Karpas-422 (cell line): ENCODE measurements around the gene CAPZB. TPM values are rescaled to one million over a fixed set of nuclear protein-coding genes. Genes with fewer than 3 reads are reported as not detected.

Experiments
- DNase-seq: peaks from one replicate; pipeline ENCODE4 v3.0.0-alpha.2; 2015
- H2AFZ ChIP-seq: fragments of 200-600 bp; sonication (generic); 2 replicates; pipeline ENCODE4 v1.6.1; 2014; ENCODE audit warnings: antibody characterized with exemption, low read length, mixed read lengths
- H3K27ac ChIP-seq: fragments of 200-600 bp; sonication (generic); 2 replicates; pipeline ENCODE4 v1.5.1; 2014; ENCODE audit warnings: mild to moderate bottlenecking, low read length, moderate library complexity
- H3K27me3 ChIP-seq: fragments of 200-600 bp; sonication (generic); 2 replicates; pipeline ENCODE4 v1.6.1; 2014; ENCODE audit warnings: low read length, mixed read lengths
- H3K36me3 ChIP-seq: fragments of 200-600 bp; sonication (generic); 2 replicates; pipeline ENCODE4 v1.6.1; 2014; ENCODE audit warnings: low read length, mixed read lengths; ENCODE audit not compliant: insufficient read depth
- H3K4me1 ChIP-seq: fragments of 200-600 bp; sonication (generic); 2 replicates; pipeline ENCODE4 v1.6.1; 2014; ENCODE audit warnings: mild to moderate bottlenecking, low read length, mixed read lengths
- H3K4me2 ChIP-seq: fragments of 200-600 bp; sonication (generic); 2 replicates; pipeline ENCODE4 v1.6.1; 2014; ENCODE audit warnings: low read length, low read depth, mild to moderate bottlenecking; ENCODE audit not compliant: poor library complexity, severe bottlenecking
- H3K4me3 ChIP-seq: fragments of 200-600 bp; sonication (generic); 2 replicates; pipeline ENCODE4 v1.5.1; 2014; ENCODE audit warnings: mild to moderate bottlenecking, antibody characterized with exemption, low read length, mixed read lengths
- H3K79me2 ChIP-seq: fragments of 200-600 bp; sonication (generic); 2 replicates; pipeline ENCODE4 v1.6.1; 2014; ENCODE audit warnings: mild to moderate bottlenecking, low read length, mixed read lengths
- H3K9ac ChIP-seq: fragments of 200-600 bp; sonication (generic); 2 replicates; pipeline ENCODE4 v1.6.0; 2014; ENCODE audit warnings: low read length
- H3K9me2 ChIP-seq: fragments of 200-600 bp; sonication (generic), shearing (Covaris generic); replicated peaks from 2 replicates; pipeline ENCODE4 v1.6.0; 2014; ENCODE audit warnings: mild to moderate bottlenecking, low read length, moderate library complexity; ENCODE audit not compliant: insufficient read depth
- H3K9me3 ChIP-seq: fragments of 300-700, 200-600 bp; sonication (generic); 2 replicates; pipeline ENCODE4 v1.6.1; 2014; ENCODE audit warnings: low read length, mixed read lengths
- H4K20me1 ChIP-seq: fragments of 200-600 bp; sonication (generic); 2 replicates; pipeline ENCODE4 v1.6.1; 2014; ENCODE audit warnings: mild to moderate bottlenecking, antibody characterized with exemption, low read length, low read depth; ENCODE audit not compliant: insufficient read depth
- total RNA-seq: library from RNA; depleted of rRNA; stranded (reverse); fragments of >200 nt; shearing (Covaris generic); gene quantifications from 2 replicates; pipeline ENCODE4 v1.2.3, GENCODE V29; 2014; ENCODE audit warnings: low replicate concordance

The CAPZB gene
- total RNA-seq, 1 experiment from 2014 or later: 55.5 TPM

DNA sequence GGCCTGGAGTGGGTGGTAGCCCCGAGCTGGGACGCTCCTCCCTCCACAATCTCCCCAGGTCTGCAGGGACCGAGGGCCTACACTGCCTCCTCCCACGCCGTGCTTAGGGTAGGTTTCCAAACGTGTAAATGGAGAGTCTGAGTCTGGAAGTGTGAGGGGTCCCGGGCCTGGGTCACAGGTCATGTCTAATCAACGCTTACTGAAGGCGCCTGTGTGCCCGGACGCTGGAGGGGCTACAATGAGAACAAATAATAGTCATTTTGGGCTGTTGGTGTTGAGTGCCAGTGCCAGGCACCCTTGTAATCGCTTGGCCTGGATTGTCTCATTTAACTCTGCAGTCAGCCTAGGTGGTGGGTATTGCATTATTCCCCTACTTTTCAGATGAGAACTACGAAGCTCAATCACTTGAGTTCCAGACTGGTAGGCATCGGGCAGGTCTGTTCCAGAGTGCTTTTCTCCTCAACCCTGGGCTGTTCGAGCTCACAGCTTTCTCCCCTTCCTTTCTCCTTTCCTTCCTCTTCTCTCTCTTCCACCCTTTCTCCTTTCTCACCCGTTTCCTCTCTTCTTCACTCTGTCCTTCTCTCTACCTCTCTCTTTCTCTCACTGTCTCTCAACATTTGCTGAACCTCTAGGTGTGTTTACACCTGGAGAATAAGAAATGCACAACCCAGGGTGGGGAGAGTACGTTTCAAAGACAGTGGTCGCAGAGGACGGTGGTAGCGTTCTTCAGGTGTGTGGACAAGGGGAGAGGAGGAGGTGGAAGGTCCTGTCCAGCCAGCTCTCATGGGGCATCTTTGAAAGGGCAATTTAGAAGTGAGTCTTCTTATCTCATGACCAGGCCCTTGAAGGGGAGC lies 172.3 kb downstream of the CAPZB start:
- no peaks in the 10 kb centered on the region for H3K9me2 ChIP-seq
- H4K20me1 ChIP-seq: peaks cover 8% of the 10 kb centered on the region
- no peaks in the 10 kb centered on the region for H3K27me3 ChIP-seq
- H3K27ac ChIP-seq: peak overlapping the region; percentile 76
- H3K36me3 ChIP-seq: peaks cover 10% of the 10 kb centered on the region
- H3K9ac ChIP-seq: peak overlapping the region; percentile 86
- H3K9me3 ChIP-seq: no peaks in the 10 kb centered on the region
- peaks cover 51% of the 10 kb centered on the region for H3K4me1 ChIP-seq
- H3K79me2 ChIP-seq: peaks cover 39% of the 10 kb centered on the region
- H2AFZ ChIP-seq: peak overlapping the region; percentile 49
- peak; percentile 68 for DNase-seq
- H3K4me2 ChIP-seq: peak overlapping the region; percentile 90
- H3K4me3 ChIP-seq: peak overlapping the region; percentile 79

DNA sequence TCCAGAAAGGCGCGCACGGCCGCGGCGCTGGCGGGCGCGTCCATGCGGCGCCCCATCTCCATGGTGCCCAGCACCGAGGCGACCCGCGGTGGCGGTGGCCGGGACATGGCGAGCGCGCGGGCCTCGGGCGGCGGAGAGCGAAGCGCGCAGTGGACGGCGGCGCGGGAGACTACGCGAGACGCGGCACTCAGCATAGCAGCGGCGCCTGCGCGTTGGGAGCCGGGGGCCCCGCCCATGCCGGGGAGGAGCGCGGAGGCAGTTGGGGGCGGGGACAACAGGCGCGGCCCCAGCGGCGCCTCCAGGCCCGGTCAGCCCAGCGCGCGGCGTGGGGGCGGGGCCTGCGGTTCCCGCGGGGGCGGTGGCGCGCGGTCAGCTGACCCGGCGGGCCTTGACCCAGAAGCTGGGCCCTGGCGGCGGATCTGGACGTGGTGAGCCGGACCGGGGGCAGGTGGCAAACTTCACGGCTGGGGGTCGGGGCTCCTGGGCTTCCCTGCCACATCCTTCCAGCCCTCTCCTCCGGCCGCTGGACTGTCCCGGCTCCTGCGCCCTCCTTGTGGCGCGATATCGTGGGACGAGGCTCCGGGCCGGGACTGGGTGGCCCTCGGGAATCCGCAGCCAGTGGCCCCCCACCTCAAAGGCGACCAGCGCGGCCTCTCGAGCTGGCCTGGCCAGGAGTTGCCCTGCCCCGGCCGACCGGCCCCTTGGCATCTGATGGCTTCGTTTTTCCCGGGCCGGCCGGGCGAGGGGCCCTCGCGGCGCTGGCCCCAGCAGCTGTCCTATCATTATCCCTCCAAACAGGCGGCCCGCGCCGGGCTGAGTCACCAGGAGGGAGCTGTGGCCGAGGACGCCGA lies 173.2 kb downstream of the CAPZB start, which contains the start of the genes AKR7A2 and SLC66A1:
AKR7A2 (minus strand) TSS at position 214 of the 851 bp plus-strand sequence; CDS start at position 194, 20 bp downstream.
SLC66A1 (plus strand) TSS at position 396 of the 851 bp plus-strand sequence. CDS start 5,352 bp downstream, outside the sequence.
- Histone ChIP-seq H3K4me3 (peak within 1 kb of the TSS; percentile 79), H3K36me3 (peaks cover 15% of the 10 kb centered on the region), H3K27me3 (no peaks in the 10 kb centered on the region), H3K9ac (peak within 1 kb of the TSS; percentile 99), H3K4me1 (peaks cover 51% of the 10 kb centered on the region), H2AFZ (peak within 1 kb of the TSS; percentile 74), H3K9me2 (no peaks in the 10 kb centered on the region), H3K4me2 (peak within 1 kb of the TSS; percentile 90), H3K27ac (peak within 1 kb of the TSS; percentile 76), H4K20me1 (peaks cover 8% of the 10 kb centered on the region), H3K9me3 (no peaks in the 10 kb centered on the region), H3K79me2 (peaks cover 39% of the 10 kb centered on the region)
- peak; percentile 97 for DNase-seq

DNA sequence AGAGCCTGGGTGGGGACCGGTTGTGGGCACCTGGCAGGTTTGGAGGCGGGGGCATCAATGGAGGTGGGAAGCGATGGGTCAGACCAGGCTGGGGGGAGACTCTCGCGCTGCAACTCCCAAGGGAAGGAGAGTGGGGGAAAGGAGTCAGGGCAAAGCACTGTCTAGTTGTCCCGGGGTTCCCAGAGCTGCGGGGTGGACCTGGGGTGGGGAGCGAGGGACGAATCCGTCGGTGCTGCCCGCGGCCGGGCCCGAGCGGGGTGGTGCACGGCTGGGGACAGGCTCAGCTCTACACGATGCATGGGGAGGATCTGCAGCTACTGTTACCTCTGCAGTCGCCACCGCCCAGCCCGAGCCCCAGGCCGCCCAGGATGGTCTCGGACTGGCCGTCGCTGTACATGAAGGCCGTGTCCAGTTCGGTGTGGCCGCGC lies 173.8 kb downstream of the CAPZB start:
- Histone ChIP-seq H3K4me3 (peak overlapping the region; percentile 79), H3K27ac (peak overlapping the region; percentile 60), H3K9ac (peak overlapping the region; percentile 99), H3K9me2 (no peaks in the 10 kb centered on the region), H3K9me3 (no peaks in the 10 kb centered on the region), H3K4me2 (peak overlapping the region; percentile 90), H3K4me1 (peaks cover 49% of the 10 kb centered on the region), H3K27me3 (no peaks in the 10 kb centered on the region), H3K79me2 (peaks cover 39% of the 10 kb centered on the region), H3K36me3 (peaks cover 20% of the 10 kb centered on the region), H2AFZ (peak overlapping the region; percentile 74; the same call in 1 of the 2 replicates), H4K20me1 (peaks cover 8% of the 10 kb centered on the region)
- peak; percentile 84 for DNase-seq

DNA sequence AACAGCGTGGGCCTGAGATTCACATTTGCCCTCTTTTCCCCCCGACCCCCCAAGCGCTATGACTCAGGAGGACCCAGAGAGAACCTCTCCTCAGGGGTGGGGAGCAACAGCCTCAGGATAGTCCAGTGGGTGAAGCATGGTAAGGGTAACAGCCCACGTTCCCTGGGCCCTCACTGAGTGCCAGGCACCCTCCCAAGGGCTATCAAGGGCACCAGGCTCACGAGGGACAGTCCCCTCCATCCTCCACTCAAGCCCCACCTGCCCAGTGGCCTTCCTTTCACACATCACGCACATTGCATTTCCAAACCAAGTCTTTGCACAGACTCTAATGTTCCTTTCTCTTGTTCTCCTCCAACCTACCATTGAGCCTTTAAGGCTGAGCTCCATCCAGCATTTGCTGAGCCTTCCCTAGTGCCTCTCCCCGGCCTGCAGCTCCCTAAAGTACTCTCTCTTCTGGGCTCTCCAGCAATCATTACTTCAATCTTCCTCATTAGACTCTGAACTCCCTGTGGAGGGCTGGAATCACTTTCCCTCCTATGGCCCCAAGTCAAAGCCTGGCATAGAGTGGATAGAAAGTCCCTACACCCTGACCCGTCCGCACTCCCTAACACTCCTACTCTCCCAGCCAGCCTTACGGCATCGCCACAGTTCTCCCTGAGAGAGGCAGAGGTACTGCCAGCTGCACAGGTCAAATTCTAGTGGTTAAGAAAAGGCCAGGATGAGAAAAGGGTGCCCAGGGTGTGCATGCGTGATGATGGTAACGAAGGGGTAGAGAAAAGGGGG lies 174.4 kb downstream of the CAPZB start:
- peaks cover 43% of the 10 kb centered on the region for H3K4me1 ChIP-seq
- H3K4me2 ChIP-seq: peak overlapping the region; percentile 90
- H3K9me3 ChIP-seq: no peaks in the 10 kb centered on the region
- H2AFZ ChIP-seq: no peak overlapping the region
- H3K27ac ChIP-seq: peak overlapping the region; percentile 23; the same call in 1 of the 2 replicates
- no peaks in the 10 kb centered on the region for H3K27me3 ChIP-seq
- H3K9ac ChIP-seq: peak overlapping the region; percentile 99
- peak overlapping the region; percentile 79 for H3K4me3 ChIP-seq
- no peaks in the 10 kb centered on the region for H3K9me2 ChIP-seq
- peaks cover 39% of the 10 kb centered on the region for H3K79me2 ChIP-seq
- DNase-seq: peak; percentile 47
- H4K20me1 ChIP-seq: peaks cover 8% of the 10 kb centered on the region
- H3K36me3 ChIP-seq: peaks cover 26% of the 10 kb centered on the region

DNA sequence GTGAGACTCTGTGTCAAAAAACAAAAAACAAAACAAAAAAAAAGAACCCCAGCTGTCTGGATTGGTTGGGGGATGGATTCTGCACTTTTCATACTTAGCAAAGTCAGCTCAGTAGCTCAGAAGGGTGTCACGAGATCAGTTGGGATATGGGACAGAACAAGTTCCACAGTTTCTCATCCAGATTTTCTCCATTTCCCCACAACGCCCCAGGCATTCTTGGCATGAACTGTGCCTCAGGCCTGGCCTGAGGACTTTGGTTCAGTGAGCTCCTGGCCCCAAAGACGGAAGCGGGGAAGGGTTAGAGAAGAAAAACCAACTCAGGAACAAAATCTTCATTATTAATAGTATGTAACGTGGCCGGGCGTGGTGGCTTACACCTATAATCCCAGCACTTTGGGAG lies 175.3 kb downstream of the CAPZB start:
- no peak overlapping the region for H3K4me2 ChIP-seq
- H3K4me1 ChIP-seq: peaks cover 35% of the 10 kb centered on the region
- no peak for DNase-seq
- peaks cover 8% of the 10 kb centered on the region for H4K20me1 ChIP-seq
- H3K9me2 ChIP-seq: no peaks in the 10 kb centered on the region
- H3K36me3 ChIP-seq: peaks cover 34% of the 10 kb centered on the region
- H3K9ac ChIP-seq: no peak overlapping the region
- no peak overlapping the region for H3K27ac ChIP-seq
- no peaks in the 10 kb centered on the region for H3K9me3 ChIP-seq
- no peak overlapping the region for H2AFZ ChIP-seq
- H3K27me3 ChIP-seq: no peaks in the 10 kb centered on the region
- peaks cover 39% of the 10 kb centered on the region for H3K79me2 ChIP-seq
- no peak overlapping the region for H3K4me3 ChIP-seq

DNA sequence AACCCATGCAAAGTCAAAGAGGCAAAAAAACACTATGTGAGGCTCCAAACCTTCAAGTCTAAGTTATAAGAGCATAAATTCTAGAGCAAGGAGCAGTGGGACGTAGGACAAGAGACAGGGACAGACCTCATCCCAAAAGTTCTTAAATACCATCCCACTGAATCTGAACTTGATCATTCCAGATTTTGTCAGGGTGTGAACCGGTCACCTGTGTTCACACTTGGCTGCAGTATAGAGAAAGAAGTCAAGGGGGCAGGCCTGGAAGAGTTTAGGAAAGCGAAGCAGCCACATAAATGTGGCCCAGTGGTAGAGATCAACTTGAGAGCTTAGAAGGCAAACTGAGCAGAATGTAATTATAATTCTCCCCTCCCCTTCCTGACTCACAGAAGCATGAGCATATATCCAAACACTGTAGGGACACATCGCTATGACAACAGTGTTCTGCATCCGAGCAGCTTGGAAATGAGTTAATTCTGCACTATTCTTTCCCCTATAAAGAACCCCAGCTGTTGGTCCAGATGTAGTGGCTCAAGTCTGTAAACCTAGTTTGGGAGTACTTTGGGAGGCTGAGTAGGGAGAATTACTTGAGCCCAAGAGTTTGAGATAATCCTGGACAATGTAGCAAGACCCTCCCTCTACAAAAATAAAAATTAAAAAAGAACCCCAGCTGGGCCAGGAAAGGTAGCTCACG lies 176.1 kb downstream of the CAPZB start:
- Histone ChIP-seq H3K27ac (no peak overlapping the region), H3K36me3 (peaks cover 41% of the 10 kb centered on the region), H3K9ac (no peak overlapping the region), H3K79me2 (peaks cover 39% of the 10 kb centered on the region), H4K20me1 (peaks cover 8% of the 10 kb centered on the region), H3K4me3 (no peak overlapping the region), H3K4me1 (peaks cover 27% of the 10 kb centered on the region), H3K9me2 (no peaks in the 10 kb centered on the region), H3K27me3 (no peaks in the 10 kb centered on the region), H3K4me2 (no peak overlapping the region), H2AFZ (no peak overlapping the region), H3K9me3 (no peaks in the 10 kb centered on the region)
- DNase-seq: no peak

DNA sequence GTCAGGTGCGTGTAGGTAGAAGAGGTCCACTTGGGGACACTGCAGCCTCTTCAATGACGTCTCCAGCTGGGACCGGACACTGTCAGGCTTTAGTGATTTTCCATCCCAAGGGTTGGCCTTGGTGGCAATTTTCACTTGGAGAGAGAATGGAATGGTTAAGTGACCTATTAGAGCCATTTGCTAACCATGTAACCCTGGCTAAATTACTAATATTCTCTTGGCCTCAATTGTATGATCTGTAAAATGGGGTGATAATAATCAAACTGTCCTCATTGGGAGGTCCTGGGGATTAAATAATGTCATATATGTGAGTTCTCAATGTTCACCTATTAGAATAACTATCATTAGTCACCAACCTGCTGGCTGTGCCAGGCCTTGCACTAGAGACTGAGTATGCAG lies 176.8 kb downstream of the CAPZB start:
- Histone ChIP-seq H3K27ac (no peak overlapping the region), H3K4me2 (no peak overlapping the region), H3K4me1 (peaks cover 19% of the 10 kb centered on the region), H3K9me2 (no peaks in the 10 kb centered on the region), H3K9me3 (no peaks in the 10 kb centered on the region), H3K27me3 (no peaks in the 10 kb centered on the region), H3K4me3 (no peak overlapping the region), H2AFZ (no peak overlapping the region), H3K79me2 (peaks cover 39% of the 10 kb centered on the region), H4K20me1 (peaks cover 8% of the 10 kb centered on the region), H3K9ac (no peak overlapping the region), H3K36me3 (peaks cover 48% of the 10 kb centered on the region)
- no peak for DNase-seq
